Measurements from ENCODE around the gene PTTG1IP.

DNA sequence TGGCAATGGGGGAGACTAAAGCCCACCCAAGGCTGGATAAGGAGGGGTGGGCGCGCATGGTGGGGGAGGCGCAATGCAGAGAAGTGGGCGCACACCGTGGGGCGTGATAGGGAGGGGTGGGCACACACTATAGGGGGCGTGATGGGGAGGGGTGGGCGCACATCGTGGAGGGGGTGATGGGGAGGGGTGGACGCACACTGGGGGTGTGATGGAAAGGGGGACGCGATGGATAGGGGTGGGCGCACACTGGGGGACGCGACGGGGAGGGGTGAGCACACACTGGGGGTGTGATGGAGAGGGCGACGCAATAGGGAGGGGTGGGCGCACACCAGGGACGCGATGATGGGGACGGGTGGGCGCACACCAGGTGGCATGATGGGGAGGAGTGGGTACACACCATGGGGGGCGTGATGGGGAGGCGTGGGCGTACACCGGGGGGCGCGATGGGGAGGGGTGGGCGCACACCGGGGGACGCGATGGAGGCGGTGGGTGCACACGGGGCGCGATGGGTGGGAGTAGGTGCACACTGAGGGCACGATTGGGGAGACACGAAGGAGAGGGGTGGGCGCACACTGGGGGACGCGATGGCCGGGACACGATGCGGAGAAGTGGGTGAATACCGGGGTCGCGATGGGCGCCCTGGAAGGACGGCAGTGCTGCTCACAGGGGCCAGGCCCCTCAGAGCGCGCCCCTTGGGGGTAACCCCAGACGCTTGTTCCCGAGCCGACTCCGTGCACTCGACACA, 56.6 kb downstream of the PTTG1IP start:
- TF ChIP-seq, protein P1, sequence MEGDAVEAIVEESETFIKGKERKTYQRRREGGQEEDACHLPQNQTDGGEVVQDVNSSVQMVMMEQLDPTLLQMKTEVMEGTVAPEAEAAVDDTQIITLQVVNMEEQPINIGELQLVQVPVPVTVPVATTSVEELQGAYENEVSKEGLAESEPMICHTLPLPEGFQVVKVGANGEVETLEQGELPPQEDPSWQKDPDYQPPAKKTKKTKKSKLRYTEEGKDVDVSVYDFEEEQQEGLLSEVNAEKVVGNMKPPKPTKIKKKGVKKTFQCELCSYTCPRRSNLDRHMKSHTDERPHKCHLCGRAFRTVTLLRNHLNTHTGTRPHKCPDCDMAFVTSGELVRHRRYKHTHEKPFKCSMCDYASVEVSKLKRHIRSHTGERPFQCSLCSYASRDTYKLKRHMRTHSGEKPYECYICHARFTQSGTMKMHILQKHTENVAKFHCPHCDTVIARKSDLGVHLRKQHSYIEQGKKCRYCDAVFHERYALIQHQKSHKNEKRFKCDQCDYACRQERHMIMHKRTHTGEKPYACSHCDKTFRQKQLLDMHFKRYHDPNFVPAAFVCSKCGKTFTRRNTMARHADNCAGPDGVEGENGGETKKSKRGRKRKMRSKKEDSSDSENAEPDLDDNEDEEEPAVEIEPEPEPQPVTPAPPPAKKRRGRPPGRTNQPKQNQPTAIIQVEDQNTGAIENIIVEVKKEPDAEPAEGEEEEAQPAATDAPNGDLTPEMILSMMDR (conservative IDR thresholded peaks at IDR 0.05; ENCODE audit: low read depth, low read length) = no peak
- no peak for TF ChIP-seq EZH2 (IDR thresholded peaks at IDR 0.05; ENCODE audit: low read length, unreplicated experiment)
- TF ChIP-seq EZH2phosphoT487 (IDR thresholded peaks at IDR 0.05; ENCODE audit: borderline replicate concordance, low read length) = no peak
